ENCODE measurements around the gene SIGLEC11. TPM values are rescaled to one million over a fixed set of nuclear protein-coding genes. Genes with fewer than 3 reads are reported as not detected.
"Not testable (repeated sequence)": the region's sequence is repeated elsewhere in the genome, so short reads cannot be mapped to it uniquely, and the experiment has no call there.

Gene SIGLEC11
- total and polyA plus RNA-seq, 2 experiments from 2014 or later: not detected

DNA sequence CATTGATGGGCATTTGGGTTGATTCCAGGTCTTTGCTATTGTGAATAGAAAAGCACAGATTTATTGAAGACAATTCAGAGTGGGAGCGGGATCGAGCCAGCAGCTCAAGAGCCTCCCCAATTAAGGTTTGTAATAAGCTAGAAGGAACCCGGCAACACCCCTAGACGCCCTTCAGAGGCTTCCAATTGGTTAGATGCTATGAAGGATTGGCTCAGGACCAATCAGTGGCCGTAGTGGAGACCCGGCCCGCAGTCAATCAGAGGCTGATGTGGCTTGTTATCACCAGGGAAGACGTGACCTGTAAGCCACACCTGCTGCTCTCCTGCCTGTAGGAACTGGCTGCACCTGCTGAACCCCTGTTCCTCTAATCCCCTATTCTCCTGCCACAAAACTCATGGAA lies 14.6 kb downstream of the SIGLEC11 start (continued):
- TF ChIP-seq, protein P1, sequence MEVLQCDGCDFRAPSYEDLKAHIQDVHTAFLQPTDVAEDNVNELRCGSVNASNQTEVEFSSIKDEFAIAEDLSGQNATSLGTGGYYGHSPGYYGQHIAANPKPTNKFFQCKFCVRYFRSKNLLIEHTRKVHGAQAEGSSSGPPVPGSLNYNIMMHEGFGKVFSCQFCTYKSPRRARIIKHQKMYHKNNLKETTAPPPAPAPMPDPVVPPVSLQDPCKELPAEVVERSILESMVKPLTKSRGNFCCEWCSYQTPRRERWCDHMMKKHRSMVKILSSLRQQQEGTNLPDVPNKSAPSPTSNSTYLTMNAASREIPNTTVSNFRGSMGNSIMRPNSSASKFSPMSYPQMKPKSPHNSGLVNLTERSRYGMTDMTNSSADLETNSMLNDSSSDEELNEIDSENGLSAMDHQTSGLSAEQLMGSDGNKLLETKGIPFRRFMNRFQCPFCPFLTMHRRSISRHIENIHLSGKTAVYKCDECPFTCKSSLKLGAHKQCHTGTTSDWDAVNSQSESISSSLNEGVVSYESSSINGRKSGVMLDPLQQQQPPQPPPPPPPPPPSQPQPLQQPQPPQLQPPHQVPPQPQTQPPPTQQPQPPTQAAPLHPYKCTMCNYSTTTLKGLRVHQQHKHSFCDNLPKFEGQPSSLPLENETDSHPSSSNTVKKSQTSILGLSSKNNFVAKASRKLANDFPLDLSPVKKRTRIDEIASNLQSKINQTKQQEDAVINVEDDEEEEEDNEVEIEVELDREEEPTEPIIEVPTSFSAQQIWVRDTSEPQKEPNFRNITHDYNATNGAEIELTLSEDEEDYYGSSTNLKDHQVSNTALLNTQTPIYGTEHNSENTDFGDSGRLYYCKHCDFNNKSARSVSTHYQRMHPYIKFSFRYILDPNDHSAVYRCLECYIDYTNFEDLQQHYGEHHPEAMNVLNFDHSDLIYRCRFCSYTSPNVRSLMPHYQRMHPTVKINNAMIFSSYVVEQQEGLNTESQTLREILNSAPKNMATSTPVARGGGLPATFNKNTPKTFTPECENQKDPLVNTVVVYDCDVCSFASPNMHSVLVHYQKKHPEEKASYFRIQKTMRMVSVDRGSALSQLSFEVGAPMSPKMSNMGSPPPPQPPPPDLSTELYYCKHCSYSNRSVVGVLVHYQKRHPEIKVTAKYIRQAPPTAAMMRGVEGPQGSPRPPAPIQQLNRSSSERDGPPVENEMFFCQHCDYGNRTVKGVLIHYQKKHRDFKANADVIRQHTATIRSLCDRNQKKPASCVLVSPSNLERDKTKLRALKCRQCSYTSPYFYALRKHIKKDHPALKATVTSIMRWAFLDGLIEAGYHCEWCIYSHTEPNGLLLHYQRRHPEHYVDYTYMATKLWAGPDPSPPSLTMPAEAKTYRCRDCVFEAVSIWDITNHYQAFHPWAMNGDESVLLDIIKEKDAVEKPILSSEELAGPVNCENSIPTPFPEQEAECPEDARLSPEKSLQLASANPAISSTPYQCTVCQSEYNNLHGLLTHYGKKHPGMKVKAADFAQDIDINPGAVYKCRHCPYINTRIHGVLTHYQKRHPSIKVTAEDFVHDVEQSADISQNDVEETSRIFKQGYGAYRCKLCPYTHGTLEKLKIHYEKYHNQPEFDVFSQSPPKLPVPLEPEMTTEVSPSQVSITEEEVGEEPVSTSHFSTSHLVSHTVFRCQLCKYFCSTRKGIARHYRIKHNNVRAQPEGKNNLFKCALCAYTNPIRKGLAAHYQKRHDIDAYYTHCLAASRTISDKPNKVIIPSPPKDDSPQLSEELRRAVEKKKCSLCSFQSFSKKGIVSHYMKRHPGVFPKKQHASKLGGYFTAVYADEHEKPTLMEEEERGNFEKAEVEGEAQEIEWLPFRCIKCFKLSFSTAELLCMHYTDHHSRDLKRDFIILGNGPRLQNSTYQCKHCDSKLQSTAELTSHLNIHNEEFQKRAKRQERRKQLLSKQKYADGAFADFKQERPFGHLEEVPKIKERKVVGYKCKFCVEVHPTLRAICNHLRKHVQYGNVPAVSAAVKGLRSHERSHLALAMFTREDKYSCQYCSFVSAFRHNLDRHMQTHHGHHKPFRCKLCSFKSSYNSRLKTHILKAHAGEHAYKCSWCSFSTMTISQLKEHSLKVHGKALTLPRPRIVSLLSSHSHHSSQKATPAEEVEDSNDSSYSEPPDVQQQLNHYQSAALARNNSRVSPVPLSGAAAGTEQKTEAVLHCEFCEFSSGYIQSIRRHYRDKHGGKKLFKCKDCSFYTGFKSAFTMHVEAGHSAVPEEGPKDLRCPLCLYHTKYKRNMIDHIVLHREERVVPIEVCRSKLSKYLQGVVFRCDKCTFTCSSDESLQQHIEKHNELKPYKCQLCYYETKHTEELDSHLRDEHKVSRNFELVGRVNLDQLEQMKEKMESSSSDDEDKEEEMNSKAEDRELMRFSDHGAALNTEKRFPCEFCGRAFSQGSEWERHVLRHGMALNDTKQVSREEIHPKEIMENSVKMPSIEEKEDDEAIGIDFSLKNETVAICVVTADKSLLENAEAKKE (CRISPR knock-in tag; IDR thresholded peaks at IDR 0.05): no peak
- TF ChIP-seq ZNF331 (CRISPR knock-in tag; IDR thresholded peaks at IDR 0.05; ENCODE audit: low read depth): no peak
- TF ChIP-seq, protein P2, sequence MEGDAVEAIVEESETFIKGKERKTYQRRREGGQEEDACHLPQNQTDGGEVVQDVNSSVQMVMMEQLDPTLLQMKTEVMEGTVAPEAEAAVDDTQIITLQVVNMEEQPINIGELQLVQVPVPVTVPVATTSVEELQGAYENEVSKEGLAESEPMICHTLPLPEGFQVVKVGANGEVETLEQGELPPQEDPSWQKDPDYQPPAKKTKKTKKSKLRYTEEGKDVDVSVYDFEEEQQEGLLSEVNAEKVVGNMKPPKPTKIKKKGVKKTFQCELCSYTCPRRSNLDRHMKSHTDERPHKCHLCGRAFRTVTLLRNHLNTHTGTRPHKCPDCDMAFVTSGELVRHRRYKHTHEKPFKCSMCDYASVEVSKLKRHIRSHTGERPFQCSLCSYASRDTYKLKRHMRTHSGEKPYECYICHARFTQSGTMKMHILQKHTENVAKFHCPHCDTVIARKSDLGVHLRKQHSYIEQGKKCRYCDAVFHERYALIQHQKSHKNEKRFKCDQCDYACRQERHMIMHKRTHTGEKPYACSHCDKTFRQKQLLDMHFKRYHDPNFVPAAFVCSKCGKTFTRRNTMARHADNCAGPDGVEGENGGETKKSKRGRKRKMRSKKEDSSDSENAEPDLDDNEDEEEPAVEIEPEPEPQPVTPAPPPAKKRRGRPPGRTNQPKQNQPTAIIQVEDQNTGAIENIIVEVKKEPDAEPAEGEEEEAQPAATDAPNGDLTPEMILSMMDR (conservative IDR thresholded peaks at IDR 0.05; ENCODE audit: low read depth in 2 of 2): no peak

DNA sequence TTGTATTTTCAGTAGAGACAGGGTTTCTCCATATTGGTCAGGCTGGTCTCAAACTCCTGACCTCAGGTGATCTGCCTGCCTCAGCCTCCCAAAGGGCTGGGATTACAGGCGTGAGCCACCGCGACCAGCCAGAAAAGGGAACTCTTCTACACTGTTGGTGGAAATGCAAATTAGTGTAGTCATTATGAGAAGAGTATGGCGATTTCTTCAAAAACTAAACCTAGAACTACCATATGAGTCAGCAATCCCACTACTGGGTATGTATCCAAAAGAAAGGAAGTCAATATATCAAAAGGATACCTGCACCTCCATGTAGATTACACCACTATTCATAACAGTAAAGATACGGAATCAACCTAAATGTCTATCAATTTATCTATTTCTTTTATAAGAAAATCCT lies 16.4 kb downstream of the SIGLEC11 start:
- not testable (repeated sequence) for H4K20me1 ChIP-seq (replicated peaks; ENCODE audit: insufficient read depth); H3K4me2 ChIP-seq; H3K27me3 Mint-ChIP-seq (ENCODE audit: insufficient read depth, low read depth, poor library complexity); H3K27ac ChIP-seq (ENCODE audit: low read depth); H3F3A ChIP-seq (replicated peaks; ENCODE audit: low read depth); H2AFZ ChIP-seq; H3K4me3 ChIP-seq; H3K4me1 ChIP-seq (ENCODE audit: insufficient read depth); H3K79me2 ChIP-seq (replicated peaks; ENCODE audit: insufficient read depth); H3K4me3 Mint-ChIP-seq; H3K4me1 Mint-ChIP-seq; H3K36me3 ChIP-seq (ENCODE audit: insufficient read depth); H3K27ac Mint-ChIP-seq; H3K9me3 Mint-ChIP-seq; H3K36me3 Mint-ChIP-seq (ENCODE audit: low read depth); H3K9me2 ChIP-seq (ENCODE audit: insufficient read depth); H3K27me3 ChIP-seq (ENCODE audit: insufficient read depth); ATAC-seq; DNase-seq (ENCODE audit: low spot score)
